ENCODE measurements around the gene KCNQ1OT1.

Gene KCNQ1OT1

DNA sequence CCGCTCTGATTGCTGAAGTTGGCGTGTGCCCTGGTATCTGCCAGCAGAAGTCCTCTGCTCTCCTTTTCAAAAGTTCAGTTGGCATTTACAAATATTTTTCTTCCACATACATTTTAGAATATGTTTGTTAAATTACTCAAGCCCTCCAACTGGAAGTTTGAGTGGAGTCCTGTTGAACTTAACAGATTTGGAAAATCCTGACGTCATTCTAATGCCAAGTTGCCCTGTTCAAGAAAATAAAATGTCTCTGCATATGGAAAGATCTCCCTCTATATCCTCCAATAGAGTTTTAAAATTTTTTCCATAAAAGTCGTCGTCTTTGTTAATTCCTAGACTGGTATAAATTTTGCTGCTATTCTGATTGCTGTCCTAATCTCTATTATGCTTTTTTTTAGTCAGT is 3.3 kb downstream of the KCNQ1OT1 start:
- in situ Hi-C loops (cut with MboI; ENCODE audit: low pct_unique_long_range_greater_than_20kb, low sequenced_read_pairs, unreplicated experiment) = no loop called here
- DNase-seq (ENCODE audit: low spot score) = no peak
- TF ChIP-seq, protein P1, sequence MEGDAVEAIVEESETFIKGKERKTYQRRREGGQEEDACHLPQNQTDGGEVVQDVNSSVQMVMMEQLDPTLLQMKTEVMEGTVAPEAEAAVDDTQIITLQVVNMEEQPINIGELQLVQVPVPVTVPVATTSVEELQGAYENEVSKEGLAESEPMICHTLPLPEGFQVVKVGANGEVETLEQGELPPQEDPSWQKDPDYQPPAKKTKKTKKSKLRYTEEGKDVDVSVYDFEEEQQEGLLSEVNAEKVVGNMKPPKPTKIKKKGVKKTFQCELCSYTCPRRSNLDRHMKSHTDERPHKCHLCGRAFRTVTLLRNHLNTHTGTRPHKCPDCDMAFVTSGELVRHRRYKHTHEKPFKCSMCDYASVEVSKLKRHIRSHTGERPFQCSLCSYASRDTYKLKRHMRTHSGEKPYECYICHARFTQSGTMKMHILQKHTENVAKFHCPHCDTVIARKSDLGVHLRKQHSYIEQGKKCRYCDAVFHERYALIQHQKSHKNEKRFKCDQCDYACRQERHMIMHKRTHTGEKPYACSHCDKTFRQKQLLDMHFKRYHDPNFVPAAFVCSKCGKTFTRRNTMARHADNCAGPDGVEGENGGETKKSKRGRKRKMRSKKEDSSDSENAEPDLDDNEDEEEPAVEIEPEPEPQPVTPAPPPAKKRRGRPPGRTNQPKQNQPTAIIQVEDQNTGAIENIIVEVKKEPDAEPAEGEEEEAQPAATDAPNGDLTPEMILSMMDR (IDR thresholded peaks at IDR 0.05; ENCODE audit: extremely low read depth, insufficient read depth, missing control alignments) = no peak

DNA sequence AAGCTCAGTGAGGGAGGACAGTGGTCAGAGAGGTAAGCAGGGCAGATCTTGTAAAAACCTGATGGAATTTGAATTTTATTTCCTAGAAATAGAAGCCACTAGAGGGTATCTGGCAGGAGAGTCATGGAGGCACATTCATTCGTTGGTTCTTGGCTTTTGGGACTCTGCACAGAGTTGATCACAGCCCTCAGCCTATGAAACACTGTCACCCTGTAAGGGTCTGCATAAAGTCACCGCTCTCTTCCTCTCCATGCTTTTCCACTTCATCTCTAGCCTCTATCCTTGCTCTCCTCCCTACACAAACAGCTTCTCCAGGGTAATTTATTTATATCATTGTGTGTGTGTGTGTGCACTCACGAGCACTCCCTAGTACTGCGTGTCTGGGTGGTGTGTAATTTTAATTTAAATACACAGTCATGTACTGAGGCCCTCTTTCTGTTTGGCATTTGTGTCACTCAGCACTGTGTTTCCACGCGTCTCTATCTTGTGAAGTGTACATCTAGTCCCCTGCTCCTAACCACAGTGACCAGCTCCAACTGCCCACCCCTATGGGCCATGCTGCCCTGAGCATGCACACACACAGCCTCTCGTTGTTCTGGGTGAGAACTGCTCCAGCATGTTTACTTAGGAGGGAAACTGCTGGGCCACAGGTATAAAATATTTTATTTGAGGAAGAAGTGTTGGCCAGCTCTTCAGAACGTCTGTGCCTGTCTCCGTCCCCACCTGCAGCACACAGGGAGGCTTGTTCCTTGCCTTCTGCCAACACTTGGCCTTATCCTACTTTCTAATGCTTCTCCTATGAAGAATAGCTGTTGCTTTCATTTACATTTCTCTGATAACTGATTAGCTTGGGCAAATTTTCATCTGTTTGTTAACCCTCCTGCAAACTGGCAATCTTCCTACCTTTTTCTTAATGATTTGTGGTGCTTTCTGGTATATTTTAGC is 4.5 kb downstream of the KCNQ1OT1 start:
- in situ Hi-C loops (cut with MboI; ENCODE audit: low pct_unique_long_range_greater_than_20kb, low sequenced_read_pairs, unreplicated experiment) = no loop called here
- DNase-seq (ENCODE audit: low spot score) = no peak
- TF ChIP-seq, protein P1 (IDR thresholded peaks at IDR 0.05; ENCODE audit: extremely low read depth, insufficient read depth, missing control alignments) = no peak

DNA sequence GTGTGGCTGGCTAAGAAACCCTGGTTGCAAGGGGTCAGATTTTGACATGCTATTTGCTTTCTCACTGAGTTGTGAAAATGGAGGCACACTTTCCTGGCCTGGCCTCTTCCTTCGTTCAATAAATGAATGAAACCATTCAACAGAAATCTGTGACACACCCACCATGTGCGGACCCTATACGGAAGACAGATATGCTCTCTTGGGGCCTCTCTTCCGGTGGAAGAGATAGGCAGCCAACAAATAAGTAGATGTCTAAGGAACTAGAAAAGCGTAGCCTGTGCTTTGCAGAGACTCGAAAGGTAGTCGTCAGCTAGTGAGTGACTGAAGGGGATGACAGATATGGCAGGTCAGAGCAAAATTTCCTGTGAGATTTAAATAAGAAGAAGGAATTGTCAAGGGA is 5.3 kb downstream of the KCNQ1OT1 start:
- no peak for DNase-seq (ENCODE audit: low spot score)
- in situ Hi-C loops (cut with MboI; ENCODE audit: low pct_unique_long_range_greater_than_20kb, low sequenced_read_pairs, unreplicated experiment) = no loop called here
- TF ChIP-seq, protein P1 (IDR thresholded peaks at IDR 0.05; ENCODE audit: extremely low read depth, insufficient read depth, missing control alignments) = no peak

DNA sequence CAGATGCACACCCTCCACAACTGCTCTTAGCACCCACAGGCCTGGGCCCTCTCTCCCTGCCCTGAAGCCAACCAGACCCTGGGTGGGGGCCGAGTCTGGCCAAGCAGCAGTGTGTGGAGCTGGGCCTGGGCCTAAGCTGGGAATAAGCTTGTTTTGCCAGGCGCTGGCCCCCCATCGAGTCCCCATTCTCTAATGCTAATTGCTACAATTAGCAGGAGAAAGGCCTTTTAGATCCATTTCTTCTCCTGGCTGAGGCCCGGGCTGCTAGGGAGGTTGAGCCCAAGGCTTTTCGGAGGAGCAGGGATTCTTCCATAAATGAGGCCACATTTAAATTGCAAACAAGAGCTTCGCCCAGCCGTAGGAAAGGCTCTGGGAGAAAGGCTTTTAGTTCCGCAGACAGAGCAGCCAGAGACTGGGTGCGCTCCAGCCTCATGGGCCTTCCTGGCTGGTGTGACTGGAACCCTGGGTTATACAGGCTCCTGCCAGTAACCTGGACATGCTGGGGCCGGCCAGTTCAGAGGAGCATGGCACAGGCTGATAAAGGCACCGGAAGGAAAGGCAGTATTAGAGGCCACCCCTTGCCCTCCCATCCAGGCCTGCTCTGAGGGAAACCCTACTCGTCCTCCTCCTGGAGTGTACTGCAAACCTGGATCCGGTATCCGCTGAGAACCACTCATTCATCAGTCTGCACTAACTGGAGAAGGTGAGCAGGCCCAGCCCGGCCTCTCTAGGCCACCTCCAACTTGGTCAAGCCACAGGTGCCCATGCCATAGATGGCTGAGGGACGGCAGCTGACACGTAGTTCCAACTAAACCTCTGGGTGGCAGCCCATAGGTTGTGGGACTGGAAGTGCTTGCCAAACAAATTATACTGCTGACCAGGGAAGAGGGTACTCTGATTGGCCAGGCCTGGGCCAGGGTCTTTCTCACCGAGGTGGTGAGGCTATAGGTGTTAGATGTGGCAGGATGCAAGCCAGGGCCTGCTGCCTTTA is 6.2 kb downstream of the KCNQ1OT1 start:
- in situ Hi-C loops (cut with MboI; ENCODE audit: low pct_unique_long_range_greater_than_20kb, low sequenced_read_pairs, unreplicated experiment) = no loop called here
- no peak for DNase-seq (ENCODE audit: low spot score)

DNA sequence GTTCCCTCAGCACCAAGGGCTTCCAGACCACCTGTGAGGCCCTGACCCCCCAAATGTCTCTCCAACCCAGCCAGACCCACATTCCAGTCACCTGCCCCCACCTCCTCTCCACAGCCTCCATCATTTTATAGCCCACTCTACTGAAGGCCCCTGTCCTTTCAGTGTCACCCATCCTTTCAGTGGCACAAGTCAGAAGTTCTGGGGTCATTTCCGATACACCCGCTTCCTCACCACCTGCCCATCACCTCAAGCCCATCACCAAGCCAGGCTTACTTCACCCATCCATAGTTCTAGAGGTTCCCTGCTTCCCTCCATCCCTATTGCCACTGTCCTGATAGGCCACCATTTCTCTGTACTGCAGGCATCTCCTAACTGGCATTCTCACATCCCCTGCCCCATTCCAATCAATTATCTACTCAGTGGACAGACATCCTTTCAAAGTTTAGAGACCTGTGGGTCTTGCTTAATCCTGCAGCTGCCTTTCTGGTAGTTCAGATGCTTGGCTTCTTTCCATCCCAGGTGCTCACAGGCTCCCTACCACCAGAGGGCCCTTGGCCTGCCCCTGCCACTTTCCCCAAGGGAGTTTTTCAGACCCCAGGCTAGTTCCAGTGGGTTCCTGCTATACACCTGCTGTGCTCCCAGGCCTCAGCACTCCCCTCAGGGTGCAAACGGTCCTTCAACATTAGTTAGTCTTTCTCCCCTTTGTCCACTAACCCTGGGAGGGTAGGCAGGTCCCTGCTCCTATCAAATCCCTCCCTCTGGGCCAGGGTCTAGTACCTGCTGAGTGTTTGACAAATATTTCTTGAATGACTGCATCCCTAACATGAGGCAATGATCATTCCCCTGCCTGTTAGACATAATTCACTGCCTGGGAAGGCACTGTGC is 7.6 kb downstream of the KCNQ1OT1 start:
- TF ChIP-seq, protein P1 (IDR thresholded peaks at IDR 0.05; ENCODE audit: extremely low read depth, insufficient read depth, missing control alignments) = peak; percentile 13
- DNase-seq (ENCODE audit: low spot score) = no peak
- in situ Hi-C loops (cut with MboI; ENCODE audit: low pct_unique_long_range_greater_than_20kb, low sequenced_read_pairs, unreplicated experiment) = no loop called here

More for the DNA sequence above, 6.2 kb downstream of the KCNQ1OT1 start:
- TF ChIP-seq, protein P1 (IDR thresholded peaks at IDR 0.05; ENCODE audit: extremely low read depth, insufficient read depth, missing control alignments) = no peak

Measured in GM13977 (cell line).